NCI-H128 (cell line): ENCODE measurements around the gene PIMREG.

Experiments
- DNase-seq: peaks from one replicate; lab custom pipeline; 2025; ENCODE audit not compliant: unreplicated experiment; lab: John Stamatoyannopoulos, UW

PIMREG gene, protein sequence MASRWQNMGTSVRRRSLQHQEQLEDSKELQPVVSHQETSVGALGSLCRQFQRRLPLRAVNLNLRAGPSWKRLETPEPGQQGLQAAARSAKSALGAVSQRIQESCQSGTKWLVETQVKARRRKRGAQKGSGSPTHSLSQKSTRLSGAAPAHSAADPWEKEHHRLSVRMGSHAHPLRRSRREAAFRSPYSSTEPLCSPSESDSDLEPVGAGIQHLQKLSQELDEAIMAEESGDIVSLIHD

DNA sequence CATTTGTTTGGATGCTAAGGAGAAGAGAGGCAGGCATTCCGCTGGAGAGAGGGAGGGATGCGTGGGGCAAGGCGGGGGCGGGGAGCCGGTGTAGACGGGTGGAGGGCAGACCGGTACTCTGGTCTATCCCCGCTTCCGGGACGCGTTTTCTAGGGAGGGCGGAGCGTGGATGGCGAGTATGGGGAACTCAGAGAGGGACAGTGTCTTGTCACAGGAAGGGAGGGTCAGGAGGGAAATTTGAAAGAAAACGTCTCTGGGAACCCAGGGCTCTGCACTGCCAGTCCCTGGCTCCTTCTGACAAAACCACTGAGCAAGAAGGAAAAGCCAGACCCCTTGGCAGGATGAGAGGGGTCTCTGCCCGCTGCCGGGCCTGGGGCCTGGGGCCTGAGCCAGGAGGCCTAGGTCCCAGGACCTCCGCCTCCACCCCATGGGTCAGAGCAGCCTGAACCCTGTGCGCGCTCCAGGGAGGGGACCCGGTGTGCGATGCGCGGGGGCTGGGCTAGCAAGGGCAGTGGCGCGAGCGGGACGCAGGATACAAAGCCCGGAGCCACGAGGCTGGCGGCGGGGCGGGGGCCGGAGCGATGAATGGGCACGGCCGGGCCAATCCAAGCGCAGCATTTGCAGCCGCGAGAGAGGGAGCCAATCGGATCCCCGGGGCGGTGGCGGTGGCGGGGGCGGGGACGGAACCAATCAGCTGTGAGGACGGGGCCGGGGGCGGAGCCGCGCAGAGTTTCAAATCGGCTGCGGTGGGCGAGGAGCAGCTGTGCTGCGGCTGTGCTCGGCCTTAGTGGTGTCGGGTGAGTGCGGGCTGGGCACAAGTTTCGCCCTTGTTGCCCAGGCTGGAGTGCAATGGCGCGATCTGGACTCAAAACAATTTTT lies at the start of gene PIMREG:
Gene PIMREG (plus strand): TSS at position 764 of the 879 bp plus-strand sequence. CDS start 656 bp downstream, outside the sequence.
- DNase-seq, result peak; percentile 72

DNA sequence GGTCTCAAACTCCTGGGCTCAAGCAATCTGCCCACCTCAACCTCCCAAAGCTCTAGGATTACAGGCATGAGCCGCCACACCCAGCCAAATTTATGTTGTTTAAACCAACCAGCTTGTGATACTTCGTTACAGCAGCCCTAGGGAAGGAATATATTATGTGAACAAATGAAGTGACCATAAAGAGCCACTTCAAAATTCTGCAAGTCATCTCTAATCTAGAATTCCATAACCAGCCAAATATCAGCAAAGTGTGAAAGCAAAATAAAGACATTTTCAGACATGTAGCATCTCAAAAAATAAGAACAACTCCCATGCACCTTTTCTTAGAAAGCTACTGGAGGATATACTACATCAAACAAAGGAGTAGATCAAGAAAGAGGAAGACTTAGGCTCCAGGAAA lies 45.3 kb upstream of the PIMREG start:
- DNase-seq, result no peak

DNA sequence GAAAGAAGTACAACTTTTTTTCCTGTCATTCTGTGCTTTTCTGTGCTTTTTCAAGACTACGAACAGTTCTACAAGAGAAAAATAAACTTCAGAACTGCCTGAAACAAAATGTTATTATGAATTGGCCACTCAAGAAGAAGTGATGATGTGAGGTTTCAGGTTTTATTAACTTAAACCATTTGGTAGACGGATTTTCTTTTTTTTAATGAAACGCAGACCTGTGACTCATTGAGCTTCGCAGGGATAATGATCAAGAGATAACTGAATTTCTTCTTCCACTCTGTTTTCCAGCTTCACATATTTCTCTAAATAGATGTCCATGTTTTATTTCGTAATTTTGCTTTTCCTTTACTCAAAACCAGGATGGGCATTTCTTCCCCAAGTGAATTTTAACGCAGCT lies 42.0 kb upstream of the PIMREG start:
- DNase-seq, result no peak

DNA sequence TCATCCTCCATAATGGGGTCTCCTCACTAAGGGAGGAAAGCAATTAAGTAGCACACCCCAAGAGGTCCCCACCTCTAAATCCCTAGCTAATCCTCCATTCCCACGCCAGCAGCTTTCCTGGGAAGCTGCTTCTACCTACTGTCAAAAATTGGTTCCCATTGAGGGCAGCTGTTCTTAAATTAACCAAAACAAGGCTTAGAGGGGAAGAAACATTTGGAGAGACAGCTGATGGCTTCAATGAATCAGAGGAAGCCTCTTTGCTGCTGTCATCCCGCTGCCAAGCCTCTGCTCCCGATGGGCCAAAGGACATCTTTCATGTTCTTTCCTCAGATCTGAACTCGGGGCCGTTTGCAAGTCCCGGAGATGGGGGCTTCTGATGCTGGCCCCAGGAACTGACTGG lies 36.0 kb upstream of the PIMREG start:
- DNase-seq, result no peak

DNA sequence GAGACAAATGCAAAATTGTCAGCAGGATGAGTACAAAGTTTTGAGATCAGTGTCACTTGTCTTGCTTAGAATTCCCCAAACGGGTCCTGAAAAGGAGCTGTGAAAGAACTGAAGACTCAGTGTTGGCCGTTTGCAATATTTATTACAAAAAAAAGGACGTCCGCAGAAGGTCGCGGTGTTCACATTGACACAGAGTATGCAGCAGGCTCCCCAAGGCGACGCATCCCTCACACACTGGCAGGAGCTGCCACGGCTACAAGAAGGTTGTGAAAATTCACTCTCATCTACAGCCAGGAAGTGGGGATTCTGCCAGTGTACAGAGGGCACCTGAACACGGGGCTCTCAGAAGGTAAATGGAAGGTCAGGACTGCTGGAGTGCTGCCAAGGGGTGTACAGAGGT lies 35.5 kb upstream of the PIMREG start:
- DNase-seq, result no peak

DNA sequence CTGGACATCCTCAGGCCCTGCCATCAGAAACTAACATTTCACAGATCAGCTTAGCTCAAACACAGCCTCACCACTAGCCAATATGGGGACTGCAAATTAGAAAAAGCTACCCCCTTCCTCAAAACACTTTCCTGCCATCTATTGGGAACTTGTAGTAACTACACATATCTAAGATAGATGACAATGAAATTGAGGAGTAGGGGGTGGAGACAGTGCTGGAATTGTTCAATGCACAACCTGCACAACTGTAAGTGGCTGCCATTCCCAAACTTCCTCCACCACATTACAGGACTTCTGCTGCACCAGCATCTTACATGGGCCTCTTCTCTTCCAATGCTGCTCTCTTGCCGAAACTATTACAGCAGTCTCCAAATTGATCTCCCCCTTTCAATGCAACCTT lies 31.2 kb upstream of the PIMREG start:
- no peak for DNase-seq

DNA sequence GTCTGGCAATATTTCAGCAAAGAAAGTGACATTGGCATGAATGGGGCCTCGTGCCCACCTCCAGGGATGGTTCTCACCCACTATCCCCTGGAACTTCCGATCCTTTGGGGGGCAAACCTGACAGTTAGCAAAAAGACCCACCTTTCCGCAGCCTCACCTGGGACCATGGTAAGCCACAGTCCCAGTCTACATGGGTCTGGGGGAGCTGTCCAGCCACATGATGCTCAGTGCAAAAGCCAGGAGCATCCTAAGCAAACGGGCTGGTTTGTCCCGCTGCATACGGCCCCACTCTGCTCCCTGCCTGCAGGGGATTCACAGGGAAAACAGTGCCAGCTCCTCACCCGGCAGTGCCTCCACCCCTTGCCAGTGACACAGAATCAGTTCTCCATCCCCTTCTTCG lies 28.6 kb upstream of the PIMREG start:
- no peak for DNase-seq

DNA sequence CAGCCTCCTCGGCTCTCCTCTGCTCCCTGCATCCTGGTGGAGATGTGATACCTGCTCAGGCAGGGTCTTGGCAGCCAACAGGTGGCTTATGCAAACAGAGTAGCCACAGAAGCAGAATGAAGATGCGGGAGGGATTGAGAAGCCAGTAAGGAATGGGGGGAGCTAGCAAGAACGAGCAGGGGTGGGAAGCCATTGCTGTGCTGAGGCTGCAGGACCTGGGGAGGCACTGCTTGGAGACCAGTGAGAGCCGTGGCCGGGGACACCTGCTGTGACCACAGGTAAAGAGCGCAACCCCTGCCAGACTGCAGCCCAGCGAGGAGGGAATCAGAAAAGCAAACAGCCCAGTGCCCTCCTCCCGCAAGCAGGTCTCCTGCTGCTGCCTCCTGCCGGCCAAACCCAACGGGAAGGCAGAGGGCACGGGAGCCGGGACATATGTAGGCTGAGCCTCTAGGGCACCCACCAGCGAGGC lies 24.0 kb upstream of the PIMREG start:
- DNase-seq, result no peak

DNA sequence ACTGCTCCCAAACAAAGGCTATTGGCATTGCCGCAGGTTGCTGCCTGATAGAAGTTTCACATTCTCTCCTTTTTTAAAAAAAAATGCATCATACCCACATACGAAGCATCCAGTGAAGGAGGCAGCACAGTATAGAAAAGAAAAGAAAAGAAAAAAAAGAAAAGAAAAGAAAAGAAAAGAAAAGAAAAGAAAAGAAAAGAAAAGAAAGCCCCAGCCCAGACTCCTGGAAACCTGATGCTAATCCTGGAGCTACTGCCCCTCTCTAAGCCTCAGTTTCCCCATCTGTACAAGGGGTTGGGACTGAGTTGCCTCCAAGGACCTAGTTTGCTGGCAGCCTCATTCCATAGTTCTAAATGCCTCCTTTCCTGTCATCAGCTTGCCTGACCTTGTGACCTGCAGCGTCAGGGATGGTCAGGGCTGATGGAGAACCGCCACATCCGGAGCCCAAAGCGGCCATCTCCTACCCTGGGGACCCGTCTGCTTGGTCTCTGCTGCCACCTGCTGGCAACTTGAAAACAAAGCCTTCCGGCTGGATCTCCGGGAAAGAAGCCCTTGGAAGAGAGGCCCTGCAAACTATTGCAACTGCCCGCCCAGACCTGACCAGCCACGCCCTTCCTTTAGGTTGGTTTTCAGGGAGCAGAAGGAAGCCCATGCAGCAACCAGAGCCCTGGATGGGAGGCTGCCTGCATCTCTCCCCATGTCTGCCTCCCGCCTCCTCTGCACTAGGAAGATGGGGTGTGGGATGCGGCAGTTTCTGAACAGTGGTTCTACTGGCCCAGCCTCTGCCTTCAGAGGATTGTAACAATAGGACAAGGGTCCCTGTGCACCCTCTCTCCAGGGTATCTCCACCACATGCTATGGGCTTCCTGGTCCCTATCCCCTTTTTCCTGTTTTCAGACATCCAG lies 22.3 kb upstream of the PIMREG start:
- DNase-seq, result peak; percentile 60

DNA sequence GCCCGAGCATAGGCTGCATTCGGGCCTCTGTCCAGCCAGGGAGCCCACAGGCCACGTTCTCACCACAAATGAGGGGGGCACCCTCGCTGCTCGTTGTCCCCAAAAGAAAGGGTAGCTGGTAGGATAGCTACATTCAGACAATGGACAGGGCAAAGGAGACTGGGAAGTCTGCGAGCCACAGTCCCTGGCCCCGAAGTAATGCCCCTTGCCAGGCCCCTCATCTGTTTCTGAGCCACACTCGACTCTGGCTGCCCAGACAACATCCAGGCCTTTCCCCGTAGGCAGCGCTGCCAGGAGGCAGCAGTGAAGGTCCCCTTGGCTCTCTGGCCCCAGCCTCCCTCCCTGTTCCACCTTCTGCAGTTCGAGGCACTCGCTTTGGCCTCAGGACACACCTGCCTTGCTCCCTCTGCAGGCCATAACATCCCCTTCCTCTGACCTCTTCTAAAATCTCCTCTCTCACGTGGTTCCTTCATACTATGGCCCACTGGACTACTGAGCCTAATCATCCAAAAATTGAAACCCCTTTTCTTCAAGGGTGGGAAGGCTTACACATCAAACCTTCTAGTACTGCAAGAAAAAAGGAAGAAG lies 21.5 kb upstream of the PIMREG start:
- no peak for DNase-seq

DNA sequence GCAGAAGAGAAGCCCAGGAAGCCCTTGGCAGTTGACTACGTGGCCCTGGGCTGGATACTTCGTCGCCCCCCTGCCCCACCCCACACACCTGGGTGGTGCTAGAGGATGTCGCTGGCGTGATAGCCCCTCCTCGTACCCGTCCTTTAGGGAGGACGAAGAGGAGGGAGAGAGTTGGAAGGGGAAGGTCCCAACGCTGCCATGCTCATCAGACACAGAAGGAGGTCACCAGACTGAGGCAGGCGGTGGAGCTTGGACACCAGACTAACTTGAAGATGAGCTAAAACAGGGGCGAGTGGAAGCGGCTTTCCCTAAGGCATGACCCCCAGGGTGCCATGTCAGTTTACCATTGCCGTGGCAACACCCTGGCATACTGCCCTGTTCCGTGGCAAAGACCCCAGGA lies 20.3 kb upstream of the PIMREG start:
- DNase-seq, result no peak

DNA sequence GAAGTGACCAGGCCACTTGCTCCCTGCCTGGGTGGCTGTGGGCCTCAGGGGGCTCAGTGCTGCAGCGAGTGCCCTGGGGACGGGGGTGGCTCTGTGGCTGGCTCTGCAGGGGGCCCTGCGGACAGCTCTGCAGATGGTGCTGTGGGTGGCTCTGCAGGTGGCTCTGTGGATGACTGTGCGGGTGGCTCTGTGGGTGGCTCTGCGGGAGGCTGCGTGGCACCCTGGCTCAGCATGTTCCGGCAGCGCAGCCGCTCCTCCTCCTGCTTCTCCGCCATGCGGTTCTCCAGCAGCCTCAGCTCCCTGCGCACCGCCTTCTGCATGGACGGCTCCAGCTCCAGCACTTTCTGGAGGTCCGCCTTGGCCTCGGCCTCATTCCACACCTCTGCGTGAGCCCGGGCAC lies 18.8 kb upstream of the PIMREG start:
- no peak for DNase-seq

DNA sequence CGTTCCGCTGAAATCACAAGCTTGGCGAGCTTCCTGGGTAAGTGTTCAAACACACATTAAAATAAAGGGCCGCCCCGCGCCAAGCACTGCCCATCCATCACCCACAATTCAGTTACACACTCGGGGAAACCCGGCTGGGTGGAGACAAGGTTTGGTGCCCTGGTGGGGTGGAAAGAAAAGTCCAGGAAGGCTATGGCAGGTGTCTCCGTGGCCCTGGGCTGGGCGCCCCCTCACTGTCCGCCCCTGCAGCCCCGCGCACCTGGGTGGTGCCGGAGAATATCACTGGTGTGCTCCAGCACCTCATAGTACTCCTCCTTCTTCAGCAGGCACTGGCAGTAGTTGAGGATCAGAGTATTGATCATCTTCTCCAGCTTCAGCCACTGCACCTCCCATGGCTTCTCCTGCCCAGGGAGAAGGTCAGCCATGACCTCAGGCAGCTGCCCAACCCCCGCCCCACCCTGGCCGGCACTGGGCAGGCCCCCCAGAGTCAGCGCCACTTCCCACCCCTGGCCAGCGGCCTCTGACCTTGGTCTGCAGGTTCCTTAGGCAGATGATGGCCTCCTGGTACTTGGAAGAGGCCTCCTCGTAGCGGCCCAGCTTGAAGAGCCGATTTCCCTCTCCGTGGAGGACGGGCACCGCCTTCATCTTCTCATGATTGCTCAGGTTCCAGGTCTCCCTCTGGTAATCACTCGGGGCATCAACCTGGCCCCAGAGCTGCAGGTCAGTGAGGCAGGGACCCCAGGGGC lies 17.7 kb upstream of the PIMREG start:
- no peak for DNase-seq

DNA sequence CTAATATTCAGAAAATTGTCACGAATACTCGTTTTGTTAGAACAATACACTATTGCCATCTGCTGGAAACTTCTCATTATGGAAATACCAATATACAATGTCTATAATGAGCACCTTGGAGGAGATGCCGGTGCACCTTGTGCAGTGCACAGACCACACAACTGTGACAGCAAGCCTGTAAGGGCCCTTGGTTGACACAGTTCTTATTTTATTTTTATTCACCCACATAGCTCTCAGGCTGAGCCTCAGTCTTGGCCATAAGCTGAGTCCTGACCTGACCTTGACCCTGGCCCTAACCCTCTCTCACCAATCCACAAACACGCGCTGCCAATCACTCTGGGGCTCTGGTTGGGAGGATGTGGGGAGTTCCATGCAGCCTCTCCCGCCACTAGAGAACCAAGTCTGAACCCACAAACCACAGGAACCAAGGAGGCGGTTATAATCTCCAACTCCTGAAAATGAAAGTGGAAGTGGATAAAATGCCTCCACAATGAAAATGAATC lies 16.9 kb upstream of the PIMREG start:
- no peak for DNase-seq

DNA sequence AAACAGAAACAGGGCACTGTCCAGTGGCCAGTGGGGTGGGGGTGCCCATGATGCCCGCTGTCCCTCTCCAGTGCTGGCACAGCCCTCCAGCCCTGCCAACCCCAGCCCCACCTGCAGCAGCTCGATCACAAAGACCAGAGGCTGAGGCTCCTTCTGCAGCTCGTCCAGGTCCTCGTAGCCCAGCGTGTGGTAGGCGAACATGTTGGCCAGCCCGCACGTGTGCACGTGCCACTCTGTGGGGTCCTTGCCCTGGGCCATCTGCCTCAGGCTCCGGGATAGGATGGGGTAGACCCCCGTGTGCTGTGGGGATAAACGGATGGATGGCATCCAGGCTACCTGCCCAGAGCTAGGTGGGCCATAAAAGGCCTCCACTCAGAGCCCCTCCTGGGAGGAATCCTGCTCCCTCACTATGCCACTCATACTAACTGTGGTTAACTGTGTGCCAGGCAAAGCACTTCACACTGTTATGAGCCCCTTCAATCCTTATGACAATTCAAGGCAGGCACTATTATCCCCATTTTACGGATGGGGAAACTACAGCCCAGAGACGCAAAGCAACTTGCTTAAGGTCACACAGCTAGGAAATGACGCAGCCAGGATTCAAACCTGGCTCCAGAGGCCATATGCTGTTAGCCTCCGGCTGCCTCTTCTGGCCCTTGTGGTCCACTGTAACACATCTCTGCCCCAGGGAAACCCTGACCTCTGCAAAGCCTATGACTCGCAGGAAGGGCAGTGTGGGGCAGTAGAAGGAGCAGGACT lies 15.9 kb upstream of the PIMREG start:
- no peak for DNase-seq

DNA sequence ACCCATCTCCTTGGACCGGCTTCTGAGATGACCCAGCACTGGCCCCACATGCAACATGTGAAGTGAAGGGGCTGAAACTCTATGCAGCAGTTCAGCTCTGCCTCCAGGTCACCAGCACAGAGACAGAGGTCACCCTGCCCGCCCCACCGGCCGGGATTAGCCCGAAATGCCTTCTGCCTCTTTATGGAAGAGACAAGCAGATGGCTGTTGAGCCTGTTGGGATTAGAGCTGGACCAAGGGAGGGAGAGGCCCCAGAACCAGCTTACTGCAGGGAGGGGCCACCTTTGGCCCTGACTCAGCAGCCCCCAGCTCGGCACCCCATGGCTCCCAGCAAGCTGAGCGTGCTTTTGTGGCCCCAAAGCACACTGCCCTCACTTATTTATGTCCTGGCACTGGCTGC lies 15.0 kb upstream of the PIMREG start:
- no peak for DNase-seq

DNA sequence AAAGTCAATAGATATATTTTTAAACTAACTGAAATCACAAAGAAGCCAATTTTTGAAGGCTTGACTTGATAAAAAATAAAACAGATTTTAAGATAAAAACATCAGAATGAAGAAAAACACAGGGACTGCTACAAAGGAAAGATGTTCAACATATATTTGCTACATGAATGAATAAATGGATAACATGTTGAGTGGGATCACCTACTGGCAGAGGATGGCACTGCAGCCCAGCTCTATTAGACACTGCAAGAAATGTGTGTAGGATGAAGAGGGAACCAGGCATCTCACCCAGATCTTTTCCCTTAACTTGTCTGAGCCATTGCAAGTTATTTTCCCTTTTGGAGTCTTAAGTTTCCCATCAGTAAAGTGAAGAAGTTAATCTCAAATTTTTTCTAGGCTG lies 13.5 kb upstream of the PIMREG start:
- no peak for DNase-seq

DNA sequence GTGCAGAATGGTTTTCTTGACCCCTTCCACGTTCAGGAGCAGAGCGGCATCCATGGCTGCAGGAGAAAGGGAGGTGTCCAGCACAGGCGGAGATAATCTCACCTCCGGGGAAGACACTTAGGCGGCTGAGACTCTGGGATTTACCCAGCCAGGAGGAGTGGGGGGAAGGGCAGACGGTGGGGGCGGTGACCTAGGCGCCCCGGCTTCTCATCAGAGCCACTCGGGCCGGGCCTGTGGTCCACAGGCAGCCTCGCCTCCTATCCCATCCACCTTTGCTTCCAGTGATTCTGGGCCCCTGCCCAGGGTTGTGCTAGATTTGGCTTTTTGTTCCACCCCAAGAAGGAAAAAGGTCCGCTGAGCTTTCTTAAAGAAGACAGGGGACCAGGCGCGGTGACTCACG lies 9.2 kb upstream of the PIMREG start, which contains the start of gene AIPL1:
Gene AIPL1 (minus strand): TSS at position 71 of the 400 bp plus-strand sequence. CDS start 17 bp downstream, at position 54.
- DNase-seq, result no peak

DNA sequence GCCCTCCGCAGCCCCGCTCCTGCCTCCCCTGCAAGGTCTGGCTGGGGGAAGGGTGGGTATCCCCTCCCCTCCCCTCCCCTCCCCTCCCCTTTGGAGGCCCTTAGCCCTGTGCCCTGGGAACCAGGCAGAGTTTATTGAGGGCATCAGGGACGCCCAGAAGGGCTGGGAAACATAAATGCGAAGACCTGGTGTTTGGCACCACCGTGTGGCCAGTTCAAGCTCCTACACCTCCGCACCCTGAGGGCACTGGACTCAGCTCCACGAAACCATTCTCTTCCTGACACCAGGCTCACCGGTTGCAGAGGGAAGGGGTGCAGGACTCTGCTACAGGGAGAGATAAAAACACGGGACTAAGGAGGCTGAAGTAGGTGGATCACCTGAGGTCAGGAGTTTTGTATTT lies 8.3 kb upstream of the PIMREG start:
- no peak for DNase-seq
